ENCODE measurements around the gene POU5F1.

POU5F1 gene

DNA sequence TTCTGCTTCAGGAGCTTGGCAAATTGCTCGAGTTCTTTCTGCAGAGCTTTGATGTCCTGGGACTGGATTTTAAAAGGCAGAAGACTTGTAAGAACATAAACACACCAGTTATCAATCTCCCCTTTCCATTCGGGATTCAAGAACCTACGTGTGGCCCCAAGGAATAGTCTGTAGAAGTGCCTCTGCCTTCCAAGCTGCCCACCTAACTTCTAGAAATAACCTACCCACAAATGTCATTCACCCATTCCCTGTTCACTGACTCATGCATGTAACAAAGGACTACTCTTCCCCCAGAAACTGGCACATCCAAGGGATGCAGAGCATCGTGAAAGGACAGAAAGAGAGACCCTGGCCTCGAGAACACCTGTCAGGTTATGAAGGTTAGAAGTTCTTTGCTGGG is 4.5 kb downstream of the POU5F1 start:
- TF ChIP-seq, protein P1, sequence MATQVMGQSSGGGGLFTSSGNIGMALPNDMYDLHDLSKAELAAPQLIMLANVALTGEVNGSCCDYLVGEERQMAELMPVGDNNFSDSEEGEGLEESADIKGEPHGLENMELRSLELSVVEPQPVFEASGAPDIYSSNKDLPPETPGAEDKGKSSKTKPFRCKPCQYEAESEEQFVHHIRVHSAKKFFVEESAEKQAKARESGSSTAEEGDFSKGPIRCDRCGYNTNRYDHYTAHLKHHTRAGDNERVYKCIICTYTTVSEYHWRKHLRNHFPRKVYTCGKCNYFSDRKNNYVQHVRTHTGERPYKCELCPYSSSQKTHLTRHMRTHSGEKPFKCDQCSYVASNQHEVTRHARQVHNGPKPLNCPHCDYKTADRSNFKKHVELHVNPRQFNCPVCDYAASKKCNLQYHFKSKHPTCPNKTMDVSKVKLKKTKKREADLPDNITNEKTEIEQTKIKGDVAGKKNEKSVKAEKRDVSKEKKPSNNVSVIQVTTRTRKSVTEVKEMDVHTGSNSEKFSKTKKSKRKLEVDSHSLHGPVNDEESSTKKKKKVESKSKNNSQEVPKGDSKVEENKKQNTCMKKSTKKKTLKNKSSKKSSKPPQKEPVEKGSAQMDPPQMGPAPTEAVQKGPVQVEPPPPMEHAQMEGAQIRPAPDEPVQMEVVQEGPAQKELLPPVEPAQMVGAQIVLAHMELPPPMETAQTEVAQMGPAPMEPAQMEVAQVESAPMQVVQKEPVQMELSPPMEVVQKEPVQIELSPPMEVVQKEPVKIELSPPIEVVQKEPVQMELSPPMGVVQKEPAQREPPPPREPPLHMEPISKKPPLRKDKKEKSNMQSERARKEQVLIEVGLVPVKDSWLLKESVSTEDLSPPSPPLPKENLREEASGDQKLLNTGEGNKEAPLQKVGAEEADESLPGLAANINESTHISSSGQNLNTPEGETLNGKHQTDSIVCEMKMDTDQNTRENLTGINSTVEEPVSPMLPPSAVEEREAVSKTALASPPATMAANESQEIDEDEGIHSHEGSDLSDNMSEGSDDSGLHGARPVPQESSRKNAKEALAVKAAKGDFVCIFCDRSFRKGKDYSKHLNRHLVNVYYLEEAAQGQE (IDR thresholded peaks at IDR 0.05; ENCODE audit: insufficient read depth in 1 of 2, low read depth in 2 of 2, low read length in 2 of 2), result no peak
- TF ChIP-seq FOXP2 (optimal IDR thresholded peaks at IDR 0.05; ENCODE audit: borderline replicate concordance, extremely low read depth, extremely low read length, insufficient read depth) (no peak), SIN3A (IDR thresholded peaks at IDR 0.05; ENCODE audit: borderline replicate concordance, insufficient read depth, low read length) (no peak), TAF1 (IDR thresholded peaks at IDR 0.05; ENCODE audit: borderline replicate concordance, insufficient read depth, low read length) (no peak), POLR2AphosphoS5 (IDR thresholded peaks at IDR 0.05; ENCODE audit: low read depth, low read length) (no peak)

DNA sequence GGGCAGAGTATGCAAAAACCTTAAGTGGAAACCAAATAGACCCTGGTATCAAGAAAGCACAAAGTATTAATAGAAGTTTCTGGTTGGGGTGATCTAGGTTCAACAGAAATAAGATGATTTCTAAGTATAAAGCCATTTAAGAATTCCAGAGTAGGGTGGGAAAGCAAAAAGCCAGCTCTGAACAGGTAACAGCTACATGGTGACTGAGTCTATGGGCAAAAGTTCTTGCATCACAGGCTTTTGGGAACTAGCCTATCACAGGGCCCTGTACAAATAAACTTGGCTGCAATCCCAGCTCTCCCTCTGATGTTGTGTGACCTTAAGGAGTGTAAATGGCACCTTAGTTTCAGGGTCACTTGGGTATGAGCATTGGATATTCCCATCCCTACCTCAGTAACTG is 6.6 kb downstream of the POU5F1 start:
- TF ChIP-seq FOXP2 (optimal IDR thresholded peaks at IDR 0.05; ENCODE audit: borderline replicate concordance, extremely low read depth, extremely low read length, insufficient read depth), result no peak
- TF ChIP-seq, protein P1 (IDR thresholded peaks at IDR 0.05; ENCODE audit: insufficient read depth in 1 of 2, low read depth in 2 of 2, low read length in 2 of 2), result no peak
- no peak for TF ChIP-seq TAF1 (IDR thresholded peaks at IDR 0.05; ENCODE audit: borderline replicate concordance, insufficient read depth, low read length)
- TF ChIP-seq SIN3A (IDR thresholded peaks at IDR 0.05; ENCODE audit: borderline replicate concordance, insufficient read depth, low read length), result no peak
- no peak for TF ChIP-seq POLR2AphosphoS5 (IDR thresholded peaks at IDR 0.05; ENCODE audit: low read depth, low read length)

DNA sequence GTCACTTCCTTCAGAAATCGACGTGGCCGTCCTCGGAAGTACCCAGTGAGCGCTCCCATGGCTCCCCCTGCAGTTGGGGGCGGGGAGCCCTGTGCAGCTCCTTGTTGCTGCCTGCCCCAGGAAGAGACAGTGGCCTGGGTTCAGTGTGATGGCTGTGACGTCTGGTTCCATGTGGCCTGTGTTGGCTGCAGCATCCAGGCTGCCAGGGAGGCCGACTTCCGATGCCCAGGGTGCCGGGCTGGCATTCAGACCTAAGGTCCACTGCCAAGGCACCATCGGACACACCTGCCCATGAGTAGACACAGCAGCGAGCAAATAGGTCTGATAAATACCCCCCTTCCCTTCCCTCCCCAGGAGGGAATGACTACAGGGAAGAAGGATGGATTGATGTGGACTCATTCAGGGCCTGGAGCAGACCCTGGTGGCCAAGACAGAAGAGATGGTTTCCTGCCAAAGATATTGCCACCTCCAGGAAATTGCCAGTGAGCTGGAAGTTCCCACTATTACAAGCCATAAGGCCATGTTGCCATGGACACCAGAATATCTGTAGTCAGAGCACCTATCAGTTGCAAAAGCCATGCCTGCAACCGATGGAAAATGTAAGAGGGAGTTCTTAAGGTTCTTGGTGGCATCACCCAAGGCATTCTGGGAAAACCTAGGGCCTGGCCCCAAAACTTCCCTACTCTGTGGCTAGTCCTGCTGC is 7.9 kb downstream of the POU5F1 start:
- TF ChIP-seq TAF1 (IDR thresholded peaks at IDR 0.05; ENCODE audit: borderline replicate concordance, insufficient read depth, low read length) (no peak), POLR2AphosphoS5 (IDR thresholded peaks at IDR 0.05; ENCODE audit: low read depth, low read length) (no peak), FOXP2 (optimal IDR thresholded peaks at IDR 0.05; ENCODE audit: borderline replicate concordance, extremely low read depth, extremely low read length, insufficient read depth) (no peak), SIN3A (IDR thresholded peaks at IDR 0.05; ENCODE audit: borderline replicate concordance, insufficient read depth, low read length) (no peak)
- TF ChIP-seq, protein P1 (IDR thresholded peaks at IDR 0.05; ENCODE audit: insufficient read depth in 1 of 2, low read depth in 2 of 2, low read length in 2 of 2), result no peak

DNA sequence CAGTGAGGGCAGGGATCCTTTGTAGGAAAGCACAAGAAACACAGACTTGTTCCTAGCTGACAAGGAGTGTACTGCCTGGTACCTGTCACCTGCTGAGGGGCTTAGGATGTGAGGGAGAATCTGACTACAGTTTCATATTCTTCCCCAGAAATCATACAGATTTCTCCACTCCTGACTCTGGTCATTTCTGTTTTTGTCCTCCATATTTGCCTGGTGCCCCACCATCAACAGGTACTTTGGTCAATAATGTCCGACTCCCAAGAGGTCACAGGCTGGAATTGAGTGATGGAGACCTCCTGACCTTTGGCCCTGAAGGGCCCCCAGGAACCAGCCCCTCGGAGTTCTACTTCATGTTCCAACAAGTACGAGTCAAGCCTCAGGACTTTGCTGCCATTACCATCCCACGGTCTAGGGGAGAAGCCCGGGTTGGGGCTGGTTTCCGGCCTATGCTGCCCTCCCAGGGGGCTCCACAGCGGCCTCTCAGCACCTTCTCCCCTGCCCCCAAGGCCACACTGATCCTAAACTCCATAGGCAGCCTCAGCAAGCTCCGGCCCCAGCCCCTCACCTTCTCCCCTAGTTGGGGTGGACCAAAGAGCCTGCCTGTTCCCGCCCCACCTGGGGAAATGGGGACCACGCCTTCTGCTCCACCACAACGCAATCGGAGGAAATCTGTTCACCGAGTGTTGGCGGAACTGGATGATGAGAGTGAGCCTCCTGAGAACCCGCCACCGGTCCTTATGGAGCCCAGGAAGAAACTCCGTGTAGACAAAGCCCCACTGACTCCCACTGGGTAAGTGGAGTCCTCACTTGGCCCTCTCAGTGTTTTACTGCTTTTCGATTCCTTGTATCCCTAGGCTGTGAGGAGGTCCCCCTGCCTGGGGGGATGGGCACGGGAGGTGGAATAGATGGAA is 9.0 kb downstream of the POU5F1 start:
- TF ChIP-seq, protein P1 (IDR thresholded peaks at IDR 0.05; ENCODE audit: insufficient read depth in 1 of 2, low read depth in 2 of 2, low read length in 2 of 2), result no peak
- TF ChIP-seq TAF1 (IDR thresholded peaks at IDR 0.05; ENCODE audit: borderline replicate concordance, insufficient read depth, low read length) (no peak), POLR2AphosphoS5 (IDR thresholded peaks at IDR 0.05; ENCODE audit: low read depth, low read length) (no peak), SIN3A (IDR thresholded peaks at IDR 0.05; ENCODE audit: borderline replicate concordance, insufficient read depth, low read length) (no peak)
